H1 (cell line): ENCODE measurements around the gene PRKN. TPM values are rescaled to one million over a fixed set of nuclear protein-coding genes. Genes with fewer than 3 reads are reported as not detected.

Experiments
- CBX5 ChIP-seq: fragments of 300-800, 300-1000 bp; sonication (generic); IDR thresholded peaks from 2 replicates; pipeline ENCODE4 v1.7.1; 2016; ENCODE audit warnings: antibody characterized with exemption, low read length, low read depth
- CBX8 ChIP-seq: fragments of 300-800, 300-1000 bp; sonication (generic); IDR thresholded peaks from 2 replicates; pipeline ENCODE4 v1.7.1; 2016; ENCODE audit warnings: low read depth, low read length, borderline replicate concordance
- CTBP2 ChIP-seq: IDR thresholded peaks from 2 replicates; pipeline ENCODE4 v1.7.0; 2011; ENCODE audit warnings: borderline replicate concordance, mild to moderate bottlenecking, moderate library complexity, mixed read lengths, low read length; ENCODE audit not compliant: insufficient read depth, insufficient read length
- CTCF ChIP-seq, 3 experiments: IDR thresholded peaks; 1 replicate in 2 of 3; 2 replicates in 1 of 3; pipeline versions ENCODE4 v1.5.1 to v1.6.1; 2011; ENCODE audit warnings: low read length in 3 of 3, mild to moderate bottlenecking in 3 of 3, inconsistent platforms in 2 of 3, low read depth in 1 of 3, moderate library complexity in 1 of 3; ENCODE audit not compliant: insufficient read depth in 1 of 3; ENCODE audit errors: control extremely low read depth in 1 of 3
- SUZ12 ChIP-seq: fragments of 200-600 bp; sonication (generic); IDR thresholded peaks from 2 replicates; pipeline ENCODE4 v1.6.1; 2012; ENCODE audit warnings: mild to moderate bottlenecking, inconsistent platforms, low read length, moderate library complexity, mixed read lengths
- USF2 ChIP-seq: IDR thresholded peaks from 2 replicates; pipeline ENCODE4 v1.6.1; 2011; ENCODE audit warnings: low read length, improper control_type of control experiment
- polyA plus RNA-seq, 7 experiments: library from polyadenylated mRNA; depleted of rRNA in 3 of 7; stranded (reverse) in 5 of 7; unstranded in 2 of 7; fragments of >200 nt in 5 of 7; fragments of 200-250 nt in 2 of 7; gene quantifications; 1 replicate in 5 of 7; 2 replicates in 1 of 7; 4 replicates in 1 of 7; pipeline versions ENCODE4 v1.2.1 to v1.2.3, GENCODE V29; 2011 to 2013; ENCODE audit warnings: missing spikeins in 2 of 7, mixed read lengths in 2 of 7
- total RNA-seq: library from RNA; stranded (reverse); fragmentation: NEBNext Ultra II Directional; extraction: Animal tissue kit (Norgen Biotek cat#: 25700); gene quantifications from 2 replicates; pipeline ENCODE4 v1.2.1, GENCODE V29; 2021

The PRKN gene
- total and polyA plus RNA-seq, 2 of the 8 experiments (the other 6 are each of a cell fraction or from before 2014, with no cell fraction given): 0.13 to 0.29 TPM

- TF ChIP-seq SUZ12 (no peak), CTCF (IDR thresholded peaks at IDR 0.05; ENCODE audit: control extremely low read depth in 1 of 3, insufficient read depth in 1 of 3, low read depth in 1 of 3, low read length in 3 of 3) (no peak), CBX8 (no peak), CTBP2 (no peak), CBX5 (no peak), USF2 (no peak)
Measured at GRCh38 chr6:162770136-162770535, 42.6 kb upstream of the PRKN start (continued).
